HG03060 (cell line): Measurements from ENCODE around the gene PTGR2.
"Not testable (repeated sequence)": the region's sequence is repeated elsewhere in the genome, so short reads cannot be mapped to it uniquely, and the experiment has no call there.

ENCODE experiments used
- ATAC-seq: cut with Tn5 transposase; IDR thresholded peaks from one replicate; pipeline ENCODE4 v1.9.1; 2021; ENCODE audit warnings: low read depth, moderate number of reproducible peaks; ENCODE audit not compliant: unreplicated experiment

The PTGR2 gene

GRCh38 chr14:73879027-73879426, 27.4 kb downstream of the PTGR2 start:
- no peak for ATAC-seq

- no peak for ATAC-seq
Observed at GRCh38 chr14:73884438-73885190, 33.0 kb downstream of the PTGR2 start.

DNA sequence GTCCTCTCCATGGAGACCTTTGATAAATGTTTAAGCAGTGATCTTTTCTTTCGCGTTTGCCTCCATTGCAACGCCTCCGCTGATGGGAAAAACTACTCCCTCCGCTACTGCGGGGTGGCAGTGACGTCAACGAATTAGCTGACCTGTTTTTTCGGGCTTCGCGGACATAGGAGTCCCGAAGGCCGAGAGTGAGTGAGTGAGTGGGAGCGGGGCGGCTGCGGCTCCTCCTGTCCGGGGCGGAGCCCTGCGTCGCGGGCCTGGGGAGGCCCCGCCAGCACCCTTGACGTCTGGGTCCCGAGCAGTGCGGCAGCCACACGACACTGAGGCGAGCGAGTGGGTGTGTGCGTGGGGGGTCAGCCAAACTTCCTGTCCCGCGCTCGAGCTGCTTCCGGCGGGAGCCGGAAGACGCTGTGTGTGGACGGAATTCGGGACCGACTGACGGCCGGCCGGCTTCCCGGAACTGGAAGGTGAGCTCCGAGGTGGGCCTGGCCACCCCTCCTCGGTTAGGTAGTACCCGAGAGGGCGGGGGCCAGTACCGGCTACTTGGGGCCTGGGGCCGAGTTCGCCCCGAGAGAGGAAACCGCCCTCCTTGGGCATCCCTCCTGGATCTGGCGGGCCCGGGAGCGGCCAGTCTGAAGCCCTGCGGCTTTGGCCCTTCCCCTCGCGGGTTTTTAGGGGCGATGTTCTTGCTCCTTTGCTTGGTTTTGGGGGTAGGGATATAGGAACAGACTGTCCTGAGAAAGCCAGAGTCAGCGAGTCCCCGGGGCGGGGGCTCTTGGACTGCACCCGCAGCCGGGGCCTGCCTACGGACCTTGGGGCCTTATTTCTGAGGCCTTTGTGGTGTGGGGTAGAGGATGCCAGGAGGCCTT, 35.1 kb downstream of the PTGR2 start, which contains the start of gene ZNF410:
TSS of gene ZNF410 (plus strand) at position 411 of the 869 bp plus-strand sequence. CDS start 5,317 bp downstream, outside the sequence.
- peak; percentile 64 for ATAC-seq

GRCh38 chr14:73887318-73887616, 35.6 kb downstream of the PTGR2 start:
- ATAC-seq: no peak

DNA sequence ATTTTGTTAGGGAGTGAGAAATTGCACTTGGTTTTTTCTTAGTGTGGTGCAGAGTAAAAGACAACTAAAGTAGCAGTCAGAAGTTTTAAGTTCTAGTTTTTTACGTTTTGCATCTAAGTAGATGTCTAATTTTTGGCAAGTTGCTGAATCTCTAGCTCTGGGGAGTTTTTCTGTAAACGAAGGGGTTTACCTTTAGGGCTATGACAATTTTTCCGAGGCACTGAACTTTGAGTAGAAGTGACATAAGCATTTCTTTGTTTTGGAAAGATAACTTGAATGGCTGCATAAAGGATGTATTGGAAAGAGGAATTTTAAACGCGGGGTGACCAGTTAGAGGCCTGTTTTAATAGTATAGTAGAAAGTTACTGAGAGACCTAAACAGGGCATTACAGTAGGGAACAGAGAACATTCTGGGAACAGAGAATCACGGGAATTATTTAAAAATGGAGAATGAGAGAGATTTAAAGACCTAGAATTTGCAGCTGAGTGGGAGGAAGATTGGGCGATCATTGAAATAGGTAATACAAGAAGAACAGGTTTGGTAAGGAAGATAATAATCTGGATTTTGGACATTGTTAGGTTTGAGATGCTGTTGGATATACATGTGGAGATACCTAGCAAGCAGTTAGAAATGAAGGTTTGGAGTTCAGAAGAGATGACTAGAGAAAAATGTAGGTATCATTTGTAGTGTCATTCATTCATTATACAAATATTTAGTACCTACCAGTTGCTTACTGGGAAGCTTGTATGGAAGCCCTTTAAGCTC, 36.2 kb downstream of the PTGR2 start:
- ATAC-seq: no peak

GRCh38 chr14:73888460-73888725, 36.8 kb downstream of the PTGR2 start:
- ATAC-seq: no peak

GRCh38 chr14:73888971-73889370, 37.3 kb downstream of the PTGR2 start:
- ATAC-seq: no peak

GRCh38 chr14:73889376-73889775, 37.7 kb downstream of the PTGR2 start:
- ATAC-seq: no peak

- ATAC-seq: not testable (repeated sequence)
Observed at GRCh38 chr14:73894180-73894687, 42.6 kb downstream of the PTGR2 start.

- no peak for ATAC-seq
Observed at GRCh38 chr14:73895939-73896338, 44.3 kb downstream of the PTGR2 start.

DNA sequence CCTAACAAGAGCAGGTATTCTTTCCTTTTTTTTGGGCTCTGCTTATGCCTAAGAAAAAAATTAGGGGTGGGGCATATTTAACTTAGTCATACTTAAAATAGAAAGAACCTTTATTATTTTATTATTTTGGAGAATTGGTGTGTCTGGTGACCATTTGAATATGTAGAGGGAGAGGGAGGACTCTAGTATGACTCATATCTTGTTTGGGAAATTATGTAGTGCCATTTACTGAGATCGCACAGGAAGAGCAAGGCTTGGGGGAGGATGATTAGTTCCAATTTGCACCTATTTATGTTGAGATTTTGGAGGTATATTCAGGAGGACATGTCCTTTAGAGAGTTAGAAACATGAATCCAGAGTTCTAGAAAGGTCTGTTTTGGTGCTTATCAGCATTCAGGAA, 44.9 kb downstream of the PTGR2 start:
- no peak for ATAC-seq

DNA sequence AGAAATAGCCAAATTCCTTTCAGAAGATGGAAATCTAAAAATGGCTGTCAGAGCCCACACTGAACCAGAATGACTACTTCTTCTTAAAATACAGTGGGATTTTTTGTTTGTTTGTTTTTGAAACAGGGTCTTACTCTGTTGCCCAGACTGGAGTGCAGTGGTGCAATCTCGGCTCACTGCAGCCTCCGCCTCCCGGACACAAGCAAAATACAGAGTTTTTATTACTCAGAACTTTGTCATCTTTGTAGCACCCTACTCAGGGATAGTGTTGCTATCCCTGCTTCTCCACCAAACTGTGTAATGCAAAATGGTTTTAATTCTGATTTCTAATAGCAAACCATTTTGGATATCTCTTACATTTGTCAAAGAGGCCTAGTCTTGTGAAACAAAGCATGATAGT, 51.4 kb downstream of the PTGR2 start:
- ATAC-seq: no peak

DNA sequence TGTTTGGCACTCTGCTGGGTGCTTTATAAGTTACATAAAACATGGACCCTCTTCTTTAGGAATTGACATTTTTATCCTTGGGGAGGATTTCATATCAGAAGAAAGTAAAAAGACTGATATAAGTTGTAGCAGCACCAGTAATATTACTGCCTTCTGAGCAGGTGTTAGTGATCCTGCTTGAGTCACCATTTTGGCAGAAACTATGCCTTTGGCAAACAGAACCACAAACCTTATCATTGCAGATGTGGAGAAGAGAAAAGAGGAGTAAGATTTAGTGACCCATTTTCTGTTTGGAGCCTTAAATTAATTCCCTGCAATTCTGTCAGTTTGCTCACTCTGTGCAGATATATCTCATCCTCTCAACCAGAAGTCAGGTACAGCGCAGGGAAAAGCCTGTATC, 58.0 kb downstream of the PTGR2 start:
- ATAC-seq: no peak

GRCh38 chr14:73913256-73913655, 61.6 kb downstream of the PTGR2 start:
- ATAC-seq: no peak

GRCh38 chr14:73916324-73916723, 64.7 kb downstream of the PTGR2 start:
- no peak for ATAC-seq

GRCh38 chr14:73919457-73919856, 67.8 kb downstream of the PTGR2 start:
- ATAC-seq: not testable (repeated sequence)

- no peak for ATAC-seq
Observed at GRCh38 chr14:73924337-73924736, 72.7 kb downstream of the PTGR2 start.
